ENCODE measurements around the gene BMPER.

DNA sequence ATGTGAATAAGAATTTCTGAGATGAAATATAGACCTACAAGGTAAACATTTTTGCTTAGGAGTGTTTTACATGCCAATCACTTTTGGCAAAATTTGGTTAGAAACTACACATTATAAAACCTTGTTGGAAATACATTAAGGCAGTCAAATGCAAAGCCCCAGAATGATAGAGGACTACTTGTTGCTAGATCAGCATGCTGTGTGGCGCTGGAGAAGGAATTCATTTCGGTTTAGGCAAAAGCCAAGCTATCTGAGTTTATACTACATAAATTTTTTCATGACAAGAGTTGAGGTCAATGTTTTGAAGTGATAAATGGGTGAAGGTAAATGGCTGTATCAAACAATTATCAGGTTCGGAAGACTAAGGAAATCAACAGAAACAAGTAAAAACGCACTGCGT is 2.3 kb downstream of the BMPER start:
- TF ChIP-seq EZH2 (IDR thresholded peaks at IDR 0.05; ENCODE audit: borderline replicate concordance) (no peak), EZH2phosphoT487 (IDR thresholded peaks at IDR 0.05; ENCODE audit: low read depth, severe bottlenecking, unreplicated experiment) (no peak)
- TF ChIP-seq, protein P1, sequence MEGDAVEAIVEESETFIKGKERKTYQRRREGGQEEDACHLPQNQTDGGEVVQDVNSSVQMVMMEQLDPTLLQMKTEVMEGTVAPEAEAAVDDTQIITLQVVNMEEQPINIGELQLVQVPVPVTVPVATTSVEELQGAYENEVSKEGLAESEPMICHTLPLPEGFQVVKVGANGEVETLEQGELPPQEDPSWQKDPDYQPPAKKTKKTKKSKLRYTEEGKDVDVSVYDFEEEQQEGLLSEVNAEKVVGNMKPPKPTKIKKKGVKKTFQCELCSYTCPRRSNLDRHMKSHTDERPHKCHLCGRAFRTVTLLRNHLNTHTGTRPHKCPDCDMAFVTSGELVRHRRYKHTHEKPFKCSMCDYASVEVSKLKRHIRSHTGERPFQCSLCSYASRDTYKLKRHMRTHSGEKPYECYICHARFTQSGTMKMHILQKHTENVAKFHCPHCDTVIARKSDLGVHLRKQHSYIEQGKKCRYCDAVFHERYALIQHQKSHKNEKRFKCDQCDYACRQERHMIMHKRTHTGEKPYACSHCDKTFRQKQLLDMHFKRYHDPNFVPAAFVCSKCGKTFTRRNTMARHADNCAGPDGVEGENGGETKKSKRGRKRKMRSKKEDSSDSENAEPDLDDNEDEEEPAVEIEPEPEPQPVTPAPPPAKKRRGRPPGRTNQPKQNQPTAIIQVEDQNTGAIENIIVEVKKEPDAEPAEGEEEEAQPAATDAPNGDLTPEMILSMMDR (IDR thresholded peaks at IDR 0.05; ENCODE audit: poor library complexity), result no peak
